T47D (cell line): ENCODE data around the gene CAPN14.

Experiments used
- DNase-seq, 2 experiments: peaks; one replicate each; pipeline versions ENCODE4 v3.0.0 to v3.0.0-alpha.2; 2011 to 2012; ENCODE audit warnings: low read depth in 1 of 2, low spot score in 1 of 2
- JUND ChIP-seq: IDR thresholded peaks from 2 replicates; pipeline ENCODE4 v1.6.1; 2012; ENCODE audit warnings: low read depth
- in situ Hi-C: cut with HindIII; loops from 2 replicates; pipeline ENCODE4 v1.10.0; 2016; ENCODE audit warnings: low sequenced_read_pairs, low pct_unique_long_range_greater_than_20kb

Gene CAPN14

DNA sequence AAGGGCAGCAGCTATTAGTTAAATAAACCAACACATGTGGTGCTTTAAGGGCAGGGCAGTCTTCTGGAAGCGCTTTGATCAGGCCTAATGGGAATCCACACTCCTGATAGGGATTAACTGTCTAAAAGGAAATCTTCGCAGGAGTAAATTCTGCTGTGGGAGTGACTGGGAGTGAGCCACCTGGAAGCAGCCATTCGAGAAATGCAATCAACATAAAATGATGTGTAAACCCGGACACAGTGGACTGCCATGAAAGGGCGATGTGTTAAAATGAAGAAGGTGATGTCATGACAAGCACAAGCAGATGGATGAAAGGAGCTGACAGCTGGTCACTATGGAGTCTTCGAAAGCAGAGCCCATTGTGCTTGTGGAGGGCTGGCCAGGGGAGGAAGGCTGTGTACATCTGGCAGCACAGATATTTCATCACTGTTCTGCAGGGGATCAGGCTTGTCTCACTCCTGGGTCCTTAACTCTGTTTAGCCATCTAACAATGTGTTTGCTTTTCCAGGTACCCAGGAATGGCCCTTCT is 54.2 kb downstream of the CAPN14 start:
- no peak for TF ChIP-seq JUND
- in situ Hi-C loops: no loop called here
- no peak for DNase-seq

DNA sequence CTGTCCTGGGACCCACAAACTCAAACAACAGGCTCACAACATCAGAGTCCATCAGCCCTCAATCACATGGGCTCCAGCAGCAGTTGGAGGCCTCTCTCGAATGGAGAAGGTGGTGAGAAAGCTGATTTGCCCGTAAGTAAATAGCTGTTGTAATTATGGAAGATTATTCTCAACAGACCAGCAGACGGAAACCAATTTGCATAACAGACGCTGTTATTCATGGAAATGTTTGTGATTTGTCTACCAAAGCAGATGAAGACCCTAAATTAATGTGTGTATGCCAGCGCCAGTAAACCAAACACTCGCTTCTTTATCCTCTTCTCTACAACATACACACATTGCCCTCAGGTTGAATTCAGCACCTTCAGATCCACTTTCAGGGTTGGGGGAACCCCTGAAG is 55.7 kb downstream of the CAPN14 start:
- DNase-seq: no peak
- in situ Hi-C loops: no loop called here
- TF ChIP-seq JUND: no peak

DNA sequence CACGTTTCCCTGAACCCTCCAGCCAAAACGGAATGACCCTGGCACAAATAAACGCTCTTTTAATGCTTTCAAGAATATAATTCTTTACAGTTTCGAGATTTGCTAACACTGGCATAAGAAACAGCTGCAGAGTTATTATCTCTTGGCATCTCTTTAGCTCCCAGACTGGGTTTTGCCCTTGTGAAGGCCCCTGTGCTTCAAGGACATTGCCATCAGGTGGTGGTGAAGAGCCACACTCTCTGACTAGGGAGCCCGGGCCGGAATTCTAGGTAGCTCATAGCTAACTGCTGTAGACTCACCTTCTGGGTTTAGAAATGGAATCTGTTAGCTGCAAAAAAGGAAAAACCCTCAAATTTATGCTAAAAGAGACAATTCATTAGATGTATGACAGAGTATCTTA is 65.8 kb downstream of the CAPN14 start:
- no peak for TF ChIP-seq JUND
- in situ Hi-C loops: no loop called here
- DNase-seq: peak in 1 of 2 experiments; percentile 32

DNA sequence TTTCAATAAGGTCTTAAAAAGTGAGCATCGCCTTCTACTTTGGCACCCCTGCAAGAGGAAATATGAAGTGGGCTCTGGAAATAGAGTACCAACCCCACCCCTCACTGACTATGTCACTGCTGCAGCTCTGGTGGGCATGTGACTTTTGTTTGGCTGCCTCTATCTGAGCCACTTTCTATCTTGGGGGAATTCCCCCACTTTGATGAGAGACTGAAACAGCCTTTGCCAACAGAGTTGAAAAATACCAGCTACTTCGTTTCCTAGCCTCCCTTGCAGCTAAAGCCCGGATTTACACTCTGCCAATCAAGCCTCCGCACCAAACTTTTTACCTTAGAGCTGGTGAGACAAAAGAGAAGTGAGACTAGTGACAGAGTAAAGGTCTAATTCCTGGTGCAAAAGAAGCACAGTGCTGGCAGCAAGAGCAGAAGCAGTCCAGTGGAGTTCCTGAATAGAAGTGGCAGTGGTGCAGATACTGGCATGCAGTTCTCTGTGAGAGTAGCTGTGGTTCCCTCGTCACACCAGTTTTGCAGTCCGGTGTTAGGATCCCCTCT is 67.1 kb downstream of the CAPN14 start:
- TF ChIP-seq JUND: no peak
- in situ Hi-C loops: no loop called here
- no peak for DNase-seq

DNA sequence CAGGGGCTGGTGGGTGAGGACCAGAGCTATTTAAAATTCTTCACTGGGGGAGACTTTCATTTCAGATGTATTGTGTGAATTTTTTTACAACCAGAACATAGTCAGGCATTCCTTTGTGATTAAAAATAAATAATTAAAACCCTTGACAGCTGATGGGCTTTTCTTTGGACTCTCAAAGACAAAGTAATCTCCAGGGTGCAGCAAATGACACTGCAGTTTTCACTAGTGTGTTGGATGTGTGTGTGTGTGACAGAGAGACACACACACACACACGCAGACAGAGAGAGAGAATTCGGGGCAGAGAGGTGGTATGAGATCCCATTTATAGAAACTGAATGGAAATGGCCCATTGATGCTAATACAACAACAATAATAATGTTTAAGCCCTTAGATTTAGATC is 68.8 kb downstream of the CAPN14 start:
- TF ChIP-seq JUND: no peak
- in situ Hi-C loops: no loop called here
- no peak for DNase-seq

DNA sequence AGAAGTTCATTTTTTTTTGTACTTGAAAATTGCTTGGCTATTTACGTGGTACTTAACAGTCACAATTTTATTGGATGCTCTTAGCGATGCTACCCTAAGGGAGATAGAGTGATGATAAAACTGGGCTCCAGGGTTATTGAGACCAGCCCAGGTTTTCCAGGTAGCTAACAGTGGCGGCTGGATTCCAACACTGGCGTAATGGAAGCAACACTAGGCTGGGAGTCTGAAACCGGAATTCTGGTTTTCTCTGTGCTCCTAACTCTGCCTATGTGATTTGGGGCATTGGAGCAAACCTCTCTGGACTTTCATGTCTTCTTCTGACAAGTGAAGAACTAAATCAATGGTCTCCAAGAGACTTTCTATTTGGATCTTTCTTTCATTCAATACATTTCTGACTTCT is 69.7 kb downstream of the CAPN14 start:
- TF ChIP-seq JUND: no peak
- in situ Hi-C loops: no loop called here
- no peak for DNase-seq

DNA sequence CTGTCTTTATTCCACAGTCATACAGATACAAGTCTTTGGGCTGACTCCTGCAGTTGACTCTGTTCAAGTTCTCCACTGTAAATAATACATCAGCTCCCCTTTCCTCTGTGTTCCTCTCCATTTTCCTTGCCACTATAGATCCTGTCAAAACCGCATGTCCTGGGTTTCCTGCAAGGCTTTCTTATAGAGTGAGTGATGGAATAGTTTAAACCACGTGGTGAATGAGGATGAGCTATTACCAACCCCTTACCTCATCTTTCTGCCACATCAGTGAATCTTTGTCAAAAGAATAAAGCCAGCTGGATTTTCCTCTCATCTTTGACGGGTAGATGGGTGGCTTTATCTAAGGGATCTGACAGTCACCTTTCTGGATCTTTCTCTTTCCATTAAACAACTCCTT is 75.2 kb downstream of the CAPN14 start:
- TF ChIP-seq JUND: no peak
- in situ Hi-C loops: no loop called here
- DNase-seq: no peak

DNA sequence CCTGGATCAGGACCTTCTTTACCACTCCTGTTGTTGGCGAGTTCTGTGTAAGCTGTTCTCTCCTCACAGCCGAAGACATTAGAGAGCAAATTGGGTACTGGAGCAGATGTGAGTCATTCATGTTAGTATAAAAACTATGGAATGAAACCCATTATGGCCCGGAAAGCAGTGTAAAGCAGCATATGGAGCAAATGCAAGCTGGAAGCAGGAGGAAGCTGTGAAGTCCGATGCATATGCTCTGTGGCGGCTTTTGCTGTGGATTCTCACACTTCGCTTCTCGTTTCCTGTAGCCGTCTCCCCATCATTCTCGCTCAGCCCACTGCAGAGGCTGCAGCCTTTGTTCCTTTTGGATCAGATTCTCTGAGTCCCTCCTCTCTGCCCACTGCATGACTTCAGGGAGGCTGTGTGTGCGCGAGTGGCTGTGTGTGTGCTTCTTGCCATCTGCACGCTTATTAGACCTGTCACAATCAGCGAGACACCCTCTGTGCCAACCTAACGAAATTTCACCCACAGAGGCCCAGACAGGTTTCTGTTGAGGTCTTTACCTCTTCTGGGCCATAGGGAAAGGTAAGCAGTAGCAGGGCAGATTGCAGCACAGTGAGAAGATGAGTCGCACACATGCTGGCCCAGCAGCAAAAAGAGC is 75.8 kb downstream of the CAPN14 start:
- in situ Hi-C loops: no loop called here
- no peak for TF ChIP-seq JUND
- no peak for DNase-seq

DNA sequence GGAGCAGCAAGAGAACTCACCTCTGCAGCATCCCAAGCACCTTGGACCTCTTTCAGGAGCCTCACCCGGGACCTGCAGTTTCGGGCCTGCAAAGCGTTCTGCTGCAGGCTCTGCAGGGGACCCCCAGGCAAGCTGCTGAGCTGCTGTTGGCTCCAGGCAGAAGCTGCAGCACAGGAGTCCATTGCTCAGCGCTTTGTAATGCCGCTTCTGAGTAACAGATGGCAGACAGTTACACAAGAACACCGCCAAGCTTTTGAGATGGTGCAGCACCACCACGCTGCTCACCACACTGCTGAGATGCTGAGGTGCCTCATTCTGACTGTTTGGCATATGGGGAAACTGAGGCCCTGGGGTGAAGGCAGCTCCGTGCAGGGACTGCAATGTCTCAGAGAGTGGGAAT is 77.2 kb downstream of the CAPN14 start:
- DNase-seq: no peak
- TF ChIP-seq JUND: no peak
- in situ Hi-C loops: no loop called here

DNA sequence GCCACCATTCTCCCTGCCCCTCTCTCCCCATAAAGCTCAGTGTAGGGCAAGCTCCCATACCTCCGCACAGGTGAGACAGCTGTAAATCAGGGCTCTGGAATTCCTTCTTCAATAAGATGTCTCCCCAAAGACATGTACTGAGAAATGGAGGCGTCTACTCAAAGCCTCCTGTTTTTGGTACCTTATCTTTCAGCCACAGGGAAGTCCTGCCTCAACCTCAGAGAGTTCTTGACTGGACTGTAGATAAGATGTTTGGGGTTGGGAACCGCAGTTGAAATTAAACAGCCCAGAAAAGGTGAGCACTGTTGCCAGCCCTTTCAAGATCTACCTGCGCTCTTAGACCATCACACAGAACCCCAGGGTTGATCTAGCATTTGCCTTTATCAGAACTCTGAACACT is 77.6 kb downstream of the CAPN14 start:
- DNase-seq: no peak
- in situ Hi-C loops: no loop called here
- TF ChIP-seq JUND: no peak

DNA sequence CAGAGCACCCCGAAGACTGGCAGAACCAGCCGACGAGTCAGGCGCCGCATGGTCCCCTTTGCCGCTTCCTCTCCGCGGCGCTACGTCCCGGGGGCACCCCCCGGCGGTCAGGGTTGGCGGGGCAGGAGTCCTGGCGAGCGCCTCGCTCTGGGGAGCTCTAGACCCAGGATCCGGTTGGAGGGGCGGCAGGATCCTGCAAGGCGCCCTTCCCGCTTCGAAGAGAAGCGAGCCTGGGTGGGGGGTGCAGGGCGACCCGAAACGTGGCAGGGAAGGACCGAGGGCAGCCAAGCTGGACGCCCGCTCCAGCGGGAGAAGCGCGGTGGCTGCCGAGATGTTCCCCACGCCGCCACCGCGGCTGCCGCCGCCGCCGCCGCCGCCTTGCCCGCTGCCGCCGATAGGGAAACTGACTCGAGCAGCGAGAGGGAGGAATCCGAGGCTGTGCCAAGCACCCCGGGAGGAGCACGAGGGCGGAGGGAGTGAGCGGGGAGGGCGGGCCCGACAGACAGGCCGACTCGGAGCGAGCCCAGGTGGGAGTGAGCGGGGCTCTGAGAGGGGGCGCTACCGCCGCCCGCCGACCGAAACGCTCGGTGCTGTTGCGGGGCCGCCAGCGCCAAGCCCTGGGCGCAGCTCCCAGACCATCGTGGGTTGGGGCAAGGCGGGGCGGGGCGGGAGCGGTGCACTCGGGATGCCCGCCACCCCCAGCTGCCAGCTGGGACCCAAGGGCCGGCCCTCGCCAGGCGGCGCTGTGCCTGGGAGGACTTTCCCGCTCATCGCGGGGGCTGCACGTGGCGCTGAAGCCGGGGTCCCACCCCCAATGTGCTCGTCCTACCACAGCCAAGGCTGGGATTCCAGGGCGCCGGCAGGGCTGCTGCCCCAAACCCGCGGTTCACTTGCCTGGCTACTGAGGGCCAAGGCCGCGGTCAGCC is 79.0 kb downstream of the CAPN14 start, which contains the start of gene GALNT14:
GALNT14 (minus strand) TSS at position 404 of the 926 bp plus-strand sequence; CDS start at position 50, 354 bp downstream.
- peak; percentile 55 to 82 for DNase-seq
- TF ChIP-seq JUND: no peak

DNA sequence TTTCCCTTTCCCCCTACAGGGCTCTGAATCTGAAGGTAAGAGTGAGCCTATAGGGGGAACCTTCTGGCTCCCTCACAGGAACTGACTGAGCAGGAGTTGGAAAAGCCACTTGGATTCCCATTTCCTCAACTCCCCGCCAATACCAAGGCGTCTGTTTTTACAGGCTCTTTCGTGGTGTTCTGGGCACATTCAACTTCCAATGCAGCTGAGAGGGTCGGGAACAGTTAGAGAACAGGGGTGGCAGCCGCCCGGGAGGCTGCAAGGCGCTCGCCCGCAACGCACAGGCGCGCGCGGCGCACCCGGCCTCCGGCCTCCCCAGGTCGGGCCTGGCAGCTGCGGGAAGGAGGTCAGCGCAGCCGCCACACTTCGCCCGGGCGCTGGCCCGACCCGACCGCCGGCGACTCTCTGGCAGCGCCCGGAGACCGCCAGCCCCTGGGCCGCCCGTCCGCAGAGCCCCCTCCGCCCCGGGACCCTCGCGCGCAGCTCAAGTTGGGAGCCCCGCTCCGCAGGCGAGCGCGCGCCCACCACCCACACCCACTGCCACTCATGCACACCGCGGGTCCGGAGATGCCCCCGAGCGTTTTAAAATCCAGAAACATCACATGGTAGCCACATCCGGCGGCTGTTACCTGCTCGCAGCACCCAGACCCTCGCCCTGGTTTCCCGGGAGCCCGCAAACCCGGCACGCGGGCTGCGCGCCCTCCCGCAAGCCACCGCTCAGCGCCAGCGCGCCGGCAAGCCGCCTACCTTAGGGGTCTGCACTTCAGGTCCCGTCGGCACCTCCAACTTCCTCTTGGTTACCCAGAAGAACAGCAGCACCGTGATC is 79.9 kb downstream of the CAPN14 start:
- in situ Hi-C loops: no loop called here
- no peak for TF ChIP-seq JUND
- no peak for DNase-seq

More for the DNA sequence above, 79.0 kb downstream of the CAPN14 start, which contains the start of gene GALNT14:
- in situ Hi-C loops: no loop called here
